Thyroid gland (tissue), 4 donors: ENCODE results near the gene RPTOR.

Experiments
- POLR2A ChIP-seq, 2 donors: fragments of 450-650 bp; IDR thresholded peaks; one replicate each; pipeline ENCODE4 v1.6.1; 2017; ENCODE audit warnings: antibody characterized with exemption in 2 of 2, mild to moderate bottlenecking in 2 of 2, moderate library complexity in 1 of 2
- TF ChIP-seq, protein P1 (sequence below), 6 experiments: fragments of 200-600 bp in 3 of 6; fragments of 450-650 bp in 3 of 6; sonication (generic) in 3 of 6; IDR thresholded peaks; one replicate each; pipeline ENCODE4 v1.5.1; 2016 to 2019; ENCODE audit warnings: antibody characterized with exemption in 6 of 6, mild to moderate bottlenecking in 2 of 6, inconsistent platforms in 1 of 6, moderate library complexity in 1 of 6

DNA sequence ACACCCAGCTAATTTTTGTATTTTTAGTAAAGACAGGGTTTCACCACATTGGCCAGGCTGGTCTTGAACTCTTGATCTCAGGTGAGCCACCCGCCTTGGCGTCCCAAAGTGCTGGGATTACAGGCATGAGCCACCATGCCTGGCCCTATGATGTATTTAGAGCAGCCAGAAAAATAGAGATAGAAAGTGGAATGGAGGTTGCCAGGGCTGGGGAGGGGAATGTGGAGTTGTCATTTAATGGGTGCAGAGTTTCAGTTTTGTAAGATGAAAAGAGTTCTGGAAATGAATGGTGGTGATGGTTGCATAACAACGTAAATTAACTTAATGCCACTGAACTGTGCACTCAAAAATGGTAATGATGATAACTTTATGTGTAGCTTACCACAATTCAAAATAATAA lies 36.7 kb upstream of the RPTOR start:
- TF ChIP-seq, protein P1, sequence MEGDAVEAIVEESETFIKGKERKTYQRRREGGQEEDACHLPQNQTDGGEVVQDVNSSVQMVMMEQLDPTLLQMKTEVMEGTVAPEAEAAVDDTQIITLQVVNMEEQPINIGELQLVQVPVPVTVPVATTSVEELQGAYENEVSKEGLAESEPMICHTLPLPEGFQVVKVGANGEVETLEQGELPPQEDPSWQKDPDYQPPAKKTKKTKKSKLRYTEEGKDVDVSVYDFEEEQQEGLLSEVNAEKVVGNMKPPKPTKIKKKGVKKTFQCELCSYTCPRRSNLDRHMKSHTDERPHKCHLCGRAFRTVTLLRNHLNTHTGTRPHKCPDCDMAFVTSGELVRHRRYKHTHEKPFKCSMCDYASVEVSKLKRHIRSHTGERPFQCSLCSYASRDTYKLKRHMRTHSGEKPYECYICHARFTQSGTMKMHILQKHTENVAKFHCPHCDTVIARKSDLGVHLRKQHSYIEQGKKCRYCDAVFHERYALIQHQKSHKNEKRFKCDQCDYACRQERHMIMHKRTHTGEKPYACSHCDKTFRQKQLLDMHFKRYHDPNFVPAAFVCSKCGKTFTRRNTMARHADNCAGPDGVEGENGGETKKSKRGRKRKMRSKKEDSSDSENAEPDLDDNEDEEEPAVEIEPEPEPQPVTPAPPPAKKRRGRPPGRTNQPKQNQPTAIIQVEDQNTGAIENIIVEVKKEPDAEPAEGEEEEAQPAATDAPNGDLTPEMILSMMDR (IDR thresholded peaks at IDR 0.05): no peak
- TF ChIP-seq POLR2A (IDR thresholded peaks at IDR 0.05): no peak
